OCI-LY7 (cell line): ENCODE data around the gene ORC3. TPM values are rescaled to one million over a fixed set of nuclear protein-coding genes. Genes with fewer than 3 reads are reported as not detected.

Source experiments
- BruUV-seq: library from RNA; stranded (reverse); fragments of 400-500 nt; replicated peaks from 2 replicates; lab custom pipeline; 2021; lab: Mats Ljungman, UMichigan
- CTCF ChIA-PET: fragments of 300-600 bp; sonication (Branson Sonifier 250); formaldehyde crosslinking; loops from one replicate; lab custom pipeline; 2022; ENCODE audit warnings: antibody characterized with exemption; ENCODE audit not compliant: unreplicated experiment; lab: Charles Lee
- POLR2A ChIA-PET: fragments of 300-600 bp; sonication (Branson Sonifier 250); formaldehyde crosslinking; loops from one replicate; lab custom pipeline; 2022; ENCODE audit warnings: antibody characterized with exemption; lab: Charles Lee
- DNase-seq: peaks from one replicate; pipeline ENCODE4 v3.0.0-alpha.2; 2015; ENCODE audit warnings: low spot score
- H2AFZ ChIP-seq: fragments of 200-600 bp; sonication (generic), shearing (Covaris generic); 2 replicates; pipeline ENCODE4 v1.6.1; 2014; ENCODE audit warnings: mild to moderate bottlenecking, antibody characterized with exemption, low read length, moderate library complexity
- H3K27ac ChIP-seq: fragments of 200-600 bp; sonication (generic); 2 replicates; pipeline ENCODE4 v1.5.1; 2014; ENCODE audit warnings: mixed run types, low read depth, mild to moderate bottlenecking, moderate library complexity, low read length, inconsistent platforms; ENCODE audit not compliant: poor library complexity, severe bottlenecking
- H3K36me3 ChIP-seq: fragments of 200-600 bp; sonication (generic); 2 replicates; pipeline ENCODE4 v1.6.1; 2014; ENCODE audit warnings: mild to moderate bottlenecking, antibody characterized with exemption, low read length, moderate library complexity, mixed read lengths; ENCODE audit not compliant: insufficient read depth
- H3K4me1 ChIP-seq: fragments of 200-600 bp; sonication (generic); 2 replicates; pipeline ENCODE4 v1.5.1; 2014; ENCODE audit warnings: mild to moderate bottlenecking, low read length; ENCODE audit not compliant: insufficient read depth, poor library complexity, severe bottlenecking
- H3K4me2 ChIP-seq: fragments of 200-600 bp; sonication (generic); 2 replicates; pipeline ENCODE4 v1.6.1; 2014; ENCODE audit warnings: mild to moderate bottlenecking, low read length
- H3K4me3 ChIP-seq: fragments of 200-600 bp; sonication (generic); 2 replicates; pipeline ENCODE4 v1.5.1; 2014; ENCODE audit warnings: mild to moderate bottlenecking, low read depth, low read length; ENCODE audit not compliant: poor library complexity, severe bottlenecking
- H3K79me2 ChIP-seq: fragments of 200-600 bp; sonication (generic); 2 replicates; pipeline ENCODE4 v1.6.1; 2016; ENCODE audit warnings: low read depth, mild to moderate bottlenecking, low read length, moderate library complexity, mixed read lengths; ENCODE audit not compliant: insufficient read depth
- H3K9me2 ChIP-seq: fragments of 200-600 bp; sonication (generic); 2 replicates; pipeline ENCODE4 v1.6.1; 2016; ENCODE audit warnings: mild to moderate bottlenecking, low read length, mixed read lengths; ENCODE audit not compliant: insufficient read depth
- H3K9me3 ChIP-seq: fragments of 200-600 bp; sonication (generic); 2 replicates; pipeline ENCODE4 v1.6.1; 2014; ENCODE audit warnings: mild to moderate bottlenecking, mixed run types, low read length, mixed read lengths
- H4K20me1 ChIP-seq: fragments of 200-600 bp; sonication (generic); 2 replicates; pipeline ENCODE4 v1.6.1; 2014; ENCODE audit warnings: mild to moderate bottlenecking, antibody characterized with exemption, low read length, moderate library complexity, mixed read lengths; ENCODE audit not compliant: insufficient read depth
- CTCF ChIP-seq: fragments of 200-600 bp; sonication (generic); conservative IDR thresholded peaks from 2 replicates; pipeline ENCODE4 v1.5.1; 2014; ENCODE audit warnings: mild to moderate bottlenecking, antibody characterized with exemption, low read length, moderate library complexity, mixed read lengths
- EZH2phosphoT487 ChIP-seq: fragments of 200-600 bp; sonication (generic); IDR thresholded peaks from 2 replicates; pipeline ENCODE4 v1.6.1; 2018; ENCODE audit warnings: low read depth, borderline replicate concordance, mild to moderate bottlenecking, mixed run types, antibody characterized with exemption, low read length, moderate library complexity, mixed read lengths
- intact Hi-C: fragments of 100-400 bp; cut with micrococcal nuclease; formaldehyde crosslinking; loops from one replicate; pipeline ENCODE4 v1.10.0; 2022; ENCODE audit not compliant: unreplicated experiment
- total RNA-seq, 2 experiments: library from RNA; depleted of rRNA in 1 of 2; stranded (reverse); fragments of >200 nt in 1 of 2; shearing (Covaris generic) in 1 of 2; gene quantifications; 2 replicates each; pipeline ENCODE4 v1.2.3, GENCODE V29; 2014 to 2022

The ORC3 gene
- total RNA-seq, 2 experiments from 2014 or later: 34.8 to 45.0 TPM

DNA sequence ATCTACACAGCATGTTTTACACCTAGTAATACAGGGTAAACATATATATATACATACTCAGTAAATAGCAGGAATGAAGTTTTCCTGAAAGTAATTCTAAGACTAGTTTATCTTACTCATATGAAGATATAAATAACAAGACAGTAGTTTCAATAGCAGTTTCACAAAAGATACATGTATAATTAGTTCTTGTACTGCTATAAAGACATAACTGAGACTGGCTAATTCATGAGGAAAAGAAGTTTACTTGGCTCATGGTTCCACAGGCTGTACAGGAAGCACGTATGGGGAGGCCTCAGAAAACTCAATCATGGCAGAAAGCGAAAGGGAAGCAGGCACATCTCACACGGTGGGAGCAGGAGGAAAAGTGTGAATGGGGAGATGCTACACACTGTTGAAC, 17.1 kb upstream of the ORC3 start:
- H3K27ac ChIP-seq: no peak overlapping the region
- DNase-seq: no peak
- CTCF ChIA-PET: no interaction called here
- no peak overlapping the region for H3K4me2 ChIP-seq
- peaks cover 60% of the 10 kb centered on the region for H3K36me3 ChIP-seq
- H3K79me2 ChIP-seq: peaks cover 65% of the 10 kb centered on the region; the same call in 1 of the 2 replicates
- 0 out of 2 replicates have a peak, but pooled peaks cover 3% of the 10 kb centered on the region for H3K9me3 ChIP-seq
- no peaks in the 10 kb centered on the region for H3K9me2 ChIP-seq
- no TSS peak for BruUV-seq
- H4K20me1 ChIP-seq: no peaks in the 10 kb centered on the region
- H3K4me1 ChIP-seq: peaks cover 12% of the 10 kb centered on the region
- intact Hi-C loops: no loop called here
- H3K4me3 ChIP-seq: no peak overlapping the region
- no peak overlapping the region for H2AFZ ChIP-seq
- TF ChIP-seq CTCF: no peak
- TF ChIP-seq EZH2phosphoT487: no peak
- POLR2A ChIA-PET: interaction anchor here (1.3 to 1.5 kb wide), 2 partner anchors 9 to 34 kb away, joined by 3 to 5 read pairs; no protein-coding TSS in a partner anchor

DNA sequence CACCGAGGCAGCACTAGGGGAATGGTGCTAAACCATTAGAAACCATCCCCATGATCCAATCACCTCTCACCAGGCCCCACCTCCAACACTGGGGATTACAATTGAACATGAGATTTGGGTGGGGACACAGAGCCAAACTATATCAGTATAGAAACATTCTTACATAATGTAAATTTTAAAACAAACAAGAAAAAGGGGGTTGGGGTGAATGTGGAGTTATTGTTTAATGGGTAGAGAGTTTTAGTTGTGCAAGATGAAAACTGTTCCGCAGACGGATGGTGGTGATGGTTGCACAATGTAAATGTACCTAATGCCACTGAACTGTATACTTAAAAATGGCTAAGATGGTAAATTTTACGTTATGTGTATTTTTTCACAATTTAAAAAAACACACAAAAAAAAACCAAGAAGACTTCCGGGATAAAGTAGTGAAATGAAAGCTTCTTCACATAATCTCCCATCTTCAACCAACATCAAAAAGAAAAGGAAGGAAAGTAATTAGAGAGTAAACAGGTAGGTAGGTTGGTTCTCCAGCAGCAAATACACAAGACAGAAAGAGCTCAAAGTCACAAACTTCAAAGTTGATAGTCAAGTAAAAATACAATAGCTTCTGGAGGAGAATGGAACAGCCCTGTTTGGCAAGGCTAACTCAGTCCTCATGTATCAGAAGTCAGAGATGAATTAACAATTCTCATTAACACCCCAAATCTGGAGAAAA, 16.5 kb upstream of the ORC3 start:
- Histone ChIP-seq H4K20me1 (no peaks in the 10 kb centered on the region), H3K36me3 (peaks cover 62% of the 10 kb centered on the region), H2AFZ (no peak overlapping the region), H3K4me3 (no peak overlapping the region), H3K9me2 (no peaks in the 10 kb centered on the region), H3K4me2 (no peak overlapping the region), H3K79me2 (peaks cover 71% of the 10 kb centered on the region; the same call in 1 of the 2 replicates), H3K4me1 (peaks cover 12% of the 10 kb centered on the region), H3K9me3 (0 out of 2 replicates have a peak, but pooled peaks cover 3% of the 10 kb centered on the region), H3K27ac (no peak overlapping the region)
- POLR2A ChIA-PET: interaction anchor here (0.6 to 1.5 kb wide), 6 partner anchors 10 to 507 kb away, joined by 3 to 5 read pairs (median 4); no protein-coding TSS in a partner anchor
- DNase-seq: no peak
- no TSS peak for BruUV-seq
- no peak for TF ChIP-seq EZH2phosphoT487
- no peak for TF ChIP-seq CTCF
- CTCF ChIA-PET: no interaction called here
- intact Hi-C loops: no loop called here
